OCI-M2 (cell line): ENCODE measurements around the gene PRSS16.

Source experiments
- DNase-seq: peaks from one replicate; lab custom pipeline; 2025; ENCODE audit not compliant: unreplicated experiment; lab: John Stamatoyannopoulos, UW

Gene PRSS16

DNA sequence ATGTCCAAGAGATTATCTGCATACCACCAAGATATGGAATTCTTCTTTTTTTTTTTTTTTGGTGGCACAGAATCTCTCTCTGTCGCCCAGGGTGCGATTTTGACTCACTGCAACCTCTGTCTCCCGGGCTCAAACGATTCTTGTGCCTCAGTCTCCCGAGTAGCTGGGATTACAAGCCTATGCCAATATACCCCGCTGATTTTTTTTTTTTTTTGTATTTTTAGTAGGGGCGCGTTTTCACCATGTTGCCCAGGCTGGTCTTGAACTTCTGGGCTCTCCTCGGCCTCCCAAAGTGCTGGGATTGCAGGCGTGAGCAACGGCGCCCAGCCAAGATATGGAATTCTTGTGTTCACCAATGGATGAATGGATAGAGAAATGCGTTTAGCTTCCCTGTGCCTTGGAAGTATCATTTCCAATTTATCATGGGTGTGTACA lies 33.6 kb downstream of the PRSS16 start:
- no peak for DNase-seq

DNA sequence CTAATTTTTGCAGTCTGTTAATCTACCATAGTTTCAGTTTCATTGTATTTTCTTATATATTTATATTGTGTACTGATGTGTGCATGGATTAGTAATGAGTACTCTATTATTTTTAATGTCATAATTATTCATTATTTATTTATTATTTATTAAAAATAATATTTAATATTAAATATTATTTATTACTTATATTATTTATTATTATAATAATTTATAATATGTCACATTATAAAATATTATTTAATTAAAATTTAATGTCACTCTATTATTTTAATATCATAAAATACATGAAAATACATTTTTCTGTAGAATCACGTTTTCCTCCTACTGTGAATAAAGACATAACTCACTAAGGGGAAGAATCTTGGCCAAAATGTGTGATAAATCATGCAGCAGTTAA lies 34.1 kb downstream of the PRSS16 start:
- DNase-seq = no peak

GRCh38 chr6:27283279-27283678 lies 35.8 kb downstream of the PRSS16 start:
- no peak for DNase-seq

GRCh38 chr6:27286141-27286540 lies 38.6 kb downstream of the PRSS16 start:
- DNase-seq = no peak

- DNase-seq = no peak
Measured at GRCh38 chr6:27287751-27288135, 40.2 kb downstream of the PRSS16 start.

- no peak for DNase-seq
Measured at GRCh38 chr6:27288136-27289044, 40.9 kb downstream of the PRSS16 start.

DNA sequence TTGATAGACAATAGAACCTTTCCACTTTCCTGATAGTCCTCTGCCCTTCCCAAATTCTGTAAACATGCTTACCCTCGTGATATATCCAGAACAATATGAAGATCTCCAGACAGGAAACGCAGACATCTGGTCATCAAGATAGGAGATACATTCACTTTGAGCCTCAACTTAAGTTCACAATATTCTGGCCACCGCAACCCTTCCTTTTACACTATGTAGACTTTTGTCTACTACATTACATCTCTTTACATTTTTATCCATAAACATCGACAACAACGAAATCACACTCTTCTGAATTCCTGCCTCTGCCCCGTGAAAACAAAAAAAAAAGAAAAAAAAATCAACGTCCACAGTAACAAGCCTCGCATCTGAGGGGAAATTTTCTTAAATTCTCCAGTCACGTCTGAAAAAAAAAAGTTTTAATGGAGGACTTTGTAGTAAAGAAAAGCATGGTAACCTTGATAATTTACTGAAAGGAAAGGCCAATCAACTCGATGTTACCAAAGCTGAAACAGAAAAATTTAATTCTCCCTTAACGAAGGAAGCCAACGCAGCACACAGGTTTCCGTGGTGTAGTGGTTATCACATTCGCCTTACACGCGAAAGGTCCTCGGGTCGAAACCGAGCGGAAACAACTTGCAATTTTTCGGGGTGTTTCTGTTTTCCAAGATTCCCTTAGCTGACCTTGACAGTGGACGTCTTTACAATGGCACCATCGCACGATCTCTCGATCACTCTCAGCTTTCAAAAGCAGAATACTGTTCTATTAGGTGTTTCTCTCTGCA lies 42.8 kb downstream of the PRSS16 start:
- DNase-seq = no peak

GRCh38 chr6:27290850-27291208 lies 43.3 kb downstream of the PRSS16 start:
- no peak for DNase-seq

- no peak for DNase-seq
Measured at GRCh38 chr6:27293436-27294098, 46.1 kb downstream of the PRSS16 start.

DNA sequence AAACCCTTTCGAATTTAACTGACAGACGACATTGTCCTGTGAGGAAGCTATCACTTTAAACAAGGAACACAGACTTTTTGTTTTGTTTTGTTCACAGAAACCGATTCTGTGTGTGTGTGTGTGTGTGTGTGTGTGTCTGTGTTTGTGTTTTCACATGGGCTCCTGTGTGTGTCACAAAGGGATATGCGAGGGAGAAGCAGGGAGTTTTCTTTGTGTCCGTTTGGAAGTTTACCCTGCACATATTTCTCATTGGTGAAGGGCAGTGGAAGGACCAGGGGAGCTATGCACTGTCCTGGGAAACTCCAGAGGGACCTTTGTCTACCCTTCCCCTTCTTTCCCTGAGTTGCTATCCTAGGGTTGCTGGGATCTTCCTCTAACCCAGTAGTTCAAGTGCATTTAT lies 46.9 kb downstream of the PRSS16 start:
- no peak for DNase-seq

DNA sequence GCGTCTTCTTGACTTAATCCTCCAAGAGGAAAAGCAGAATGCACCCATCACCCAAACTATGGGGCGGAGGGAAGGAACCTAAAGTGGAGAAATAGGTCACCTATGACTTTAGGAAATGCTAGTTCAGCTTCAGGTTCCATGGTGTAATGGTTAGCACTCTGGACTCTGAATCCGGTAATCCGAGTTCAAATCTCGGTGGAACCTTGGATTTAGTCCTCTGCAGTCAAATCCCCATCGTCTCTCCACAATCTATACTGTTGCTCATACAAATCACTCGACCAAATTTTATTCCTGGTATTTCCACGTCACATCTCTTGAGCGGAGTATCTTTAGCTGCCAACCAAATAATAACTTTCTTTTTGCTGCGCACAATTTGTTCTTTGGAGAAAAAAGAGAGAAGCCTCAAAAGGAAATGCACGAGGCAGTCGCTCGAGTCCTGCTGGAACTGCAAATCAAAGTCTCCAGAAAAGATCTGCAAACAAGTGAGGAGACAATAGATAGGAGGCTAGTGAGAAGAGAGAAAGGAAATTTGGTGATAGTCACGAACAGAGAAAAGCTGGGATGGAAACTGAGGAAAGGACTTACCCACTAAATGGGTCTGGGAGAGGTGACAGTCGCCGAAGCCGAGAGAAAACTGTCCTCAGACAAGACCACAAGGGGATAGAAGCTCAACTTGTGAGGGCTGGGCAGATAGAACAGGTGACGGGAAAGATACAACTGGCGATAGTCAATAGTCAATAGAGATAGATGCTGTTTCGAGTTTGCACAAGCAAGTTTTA lies 48.0 kb downstream of the PRSS16 start:
- DNase-seq = no peak

- no peak for DNase-seq
Measured at GRCh38 chr6:27296106-27296783, 48.7 kb downstream of the PRSS16 start.

GRCh38 chr6:27297484-27297856 lies 50.0 kb downstream of the PRSS16 start:
- DNase-seq = no peak

DNA sequence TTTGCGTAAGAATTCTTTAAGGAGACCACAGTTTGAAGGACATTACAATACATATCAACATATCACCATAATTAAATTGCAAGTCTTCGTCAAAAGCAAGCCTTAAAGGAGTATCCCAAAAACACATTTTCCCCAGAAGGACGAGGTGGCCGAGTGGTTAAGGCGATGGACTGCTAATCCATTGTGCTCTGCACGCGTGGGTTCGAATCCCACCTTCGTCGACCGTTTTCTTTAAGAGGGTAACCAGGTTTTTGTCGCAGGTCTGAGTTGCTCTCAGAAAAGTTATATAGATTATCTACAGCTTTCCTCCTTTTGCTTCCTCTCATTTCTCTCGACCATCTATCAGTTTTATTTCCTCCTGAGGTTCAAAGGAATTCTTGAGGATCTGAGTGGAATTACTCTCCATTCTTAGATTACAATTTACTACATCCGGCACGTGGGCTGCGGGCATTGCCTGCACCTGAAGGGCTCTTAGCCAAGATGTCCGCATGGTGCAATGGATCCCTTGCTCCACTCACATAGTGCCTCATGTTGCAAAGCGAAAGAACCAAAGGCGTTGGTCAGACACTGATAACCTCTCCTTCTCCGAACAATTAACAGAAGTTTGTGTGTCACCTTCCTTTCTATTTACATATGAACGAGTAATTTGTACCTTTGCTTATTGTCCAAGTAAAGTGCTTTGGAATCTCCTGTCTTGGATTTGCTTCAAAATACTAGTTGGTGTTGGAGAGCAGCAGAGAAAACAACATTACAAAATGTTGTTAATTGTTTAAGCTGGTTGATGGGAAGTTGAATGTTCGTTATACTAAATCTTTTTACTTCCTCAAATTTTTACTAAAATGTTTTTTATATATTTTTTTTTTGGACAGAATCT lies 50.6 kb downstream of the PRSS16 start:
- DNase-seq = peak; percentile 69

- peak; percentile 59 for DNase-seq
Measured at GRCh38 chr6:27303613-27304272, 56.2 kb downstream of the PRSS16 start.
